Endothelial cell of umbilical vein (primary cell): Measurements from ENCODE around the gene IL10. TPM values are rescaled to one million over a fixed set of nuclear protein-coding genes. Genes with fewer than 3 reads are reported as not detected.
"Not testable (repeated sequence)": the region's sequence is repeated elsewhere in the genome, so short reads cannot be mapped to it uniquely, and the experiment has no call there.

Experiments used
- BruUV-seq: library from RNA; stranded (reverse); fragments of 400-500 nt; replicated peaks from 2 replicates; lab custom pipeline; 2021; lab: Mats Ljungman, UMichigan
- CTCF ChIA-PET: fragments of 300-600, 350-600 bp; sonication (Branson Sonifier 250); formaldehyde crosslinking; loops from one replicate; lab custom pipeline; 2021; ENCODE audit warnings: antibody characterized with exemption, inconsistent platforms; lab: Charles Lee
- POLR2A ChIA-PET: fragments of 300-600, 350-600 bp; sonication (Branson Sonifier 250); formaldehyde crosslinking; loops from one replicate; lab custom pipeline; 2021; ENCODE audit warnings: antibody characterized with exemption, inconsistent platforms; lab: Charles Lee
- DNase-seq: peaks from one replicate; pipeline ENCODE4 v3.0.0-alpha.2; 2011; ENCODE audit warnings: low read depth, low spot score
- FAIRE-seq: peaks from 2 replicates; lab custom pipeline; 2011; peaks lifted over from hg19 to GRCh38; lab: Jason Lieb, UNC
- H2AFZ ChIP-seq: 2 replicates; pipeline ENCODE4 v1.6.0; 2012; ENCODE audit warnings: low read depth, low read length, control low read depth, inconsistent platforms
- H3K27ac ChIP-seq: 2 replicates; pipeline ENCODE4 v1.5.1; 2011; ENCODE audit warnings: low read depth, mild to moderate bottlenecking, control low read depth, low read length, moderate library complexity; ENCODE audit not compliant: insufficient read depth
- H3K27me3 ChIP-seq, 2 experiments: 2 replicates each; pipeline versions ENCODE4 v1.6.0 to v1.6.1; 2011; ENCODE audit warnings: low read length in 2 of 2, mixed read lengths in 1 of 2; ENCODE audit not compliant: control insufficient read depth in 2 of 2, insufficient read depth in 2 of 2
- H3K36me3 ChIP-seq, 2 experiments: 2 replicates in 1 of 2; 3 replicates in 1 of 2; pipeline ENCODE4 v1.5.1; 2011; ENCODE audit warnings: low read length in 2 of 2, mild to moderate bottlenecking in 1 of 2, moderate library complexity in 1 of 2; ENCODE audit not compliant: control insufficient read depth in 2 of 2, insufficient read depth in 2 of 2; ENCODE audit errors: extremely low read depth in 1 of 2
- H3K4me1 ChIP-seq: 3 replicates; pipeline ENCODE4 v1.5.1; 2011; ENCODE audit warnings: mild to moderate bottlenecking, low read length; ENCODE audit not compliant: control insufficient read depth, insufficient read depth; ENCODE audit errors: extremely low read depth
- H3K4me2 ChIP-seq: 2 replicates; pipeline ENCODE4 v1.6.1; 2011; ENCODE audit warnings: low read length, control low read depth, mixed read lengths; ENCODE audit not compliant: insufficient read depth
- H3K4me3 ChIP-seq, 3 experiments: fragments of 200-600 bp in 1 of 3; sonication (generic), shearing (Covaris generic) in 1 of 3; replicated peaks in 1 of 3; 2 replicates each; pipeline ENCODE4 v1.5.1; 2011 to 2016; ENCODE audit warnings: control low read depth in 3 of 3, low read length in 3 of 3, mild to moderate bottlenecking in 2 of 3, inconsistent platforms in 1 of 3, low read depth in 1 of 3, moderate library complexity in 1 of 3; ENCODE audit not compliant: insufficient read depth in 1 of 3
- H3K79me2 ChIP-seq: 2 replicates; pipeline ENCODE4 v1.6.0; 2012; ENCODE audit warnings: low read length, inconsistent platforms; ENCODE audit not compliant: control insufficient read depth, insufficient read depth
- H3K9ac ChIP-seq: replicated peaks from 2 replicates; pipeline ENCODE3; 2011; ENCODE audit warnings: low read length, control low read depth; ENCODE audit not compliant: insufficient read depth; ENCODE audit errors: extremely low read depth
- H3K9me1 ChIP-seq: replicated peaks from 3 replicates; pipeline ENCODE4 v1.6.0; 2011; ENCODE audit warnings: mild to moderate bottlenecking, low read length; ENCODE audit not compliant: control insufficient read depth, insufficient read depth; ENCODE audit errors: extremely low read depth
- H3K9me3 ChIP-seq: replicated peaks from 2 replicates; pipeline ENCODE4 v1.5.1; 2012; ENCODE audit warnings: low read length, inconsistent platforms; ENCODE audit not compliant: control insufficient read depth, insufficient read depth
- H4K20me1 ChIP-seq: replicated peaks from 2 replicates; pipeline ENCODE3; 2011; ENCODE audit warnings: mild to moderate bottlenecking, low read length; ENCODE audit not compliant: control insufficient read depth, insufficient read depth; ENCODE audit errors: extremely low read depth
- CTCF ChIP-seq, 2 donors: IDR thresholded peaks; 1 replicate in 1 of 2; 2 replicates in 1 of 2; pipeline ENCODE4 v1.5.1; 2011; ENCODE audit warnings: low read length in 2 of 2, mild to moderate bottlenecking in 2 of 2, moderate library complexity in 2 of 2, control low read depth in 1 of 2, inconsistent platforms in 1 of 2, low read depth in 1 of 2; ENCODE audit not compliant: insufficient read depth in 1 of 2; ENCODE audit errors: extremely low read depth in 1 of 2
- EZH2 ChIP-seq: IDR thresholded peaks from 2 replicates; pipeline ENCODE4 v1.6.1; 2012; ENCODE audit warnings: borderline replicate concordance, low read depth, mild to moderate bottlenecking, moderate library complexity, low read length, inconsistent platforms; ENCODE audit not compliant: severe bottlenecking
- FOS ChIP-seq: IDR thresholded peaks from 2 replicates; pipeline ENCODE4 v1.6.1; 2011; ENCODE audit warnings: mild to moderate bottlenecking, low read length, moderate library complexity, borderline replicate concordance; ENCODE audit not compliant: insufficient read depth
- GATA2 ChIP-seq: IDR thresholded peaks from 2 replicates; pipeline ENCODE4 v1.7.0; 2011; ENCODE audit warnings: low read depth, mild to moderate bottlenecking, moderate library complexity, mixed read lengths, low read length; ENCODE audit not compliant: insufficient read length, insufficient read depth
- JUN ChIP-seq: IDR thresholded peaks from 2 replicates; pipeline ENCODE4 v1.6.1; 2011; ENCODE audit warnings: borderline replicate concordance, low read depth; ENCODE audit not compliant: insufficient read length, insufficient read depth
- MYC ChIP-seq: IDR thresholded peaks from one replicate; pipeline ENCODE4 v1.6.1; 2011; ENCODE audit warnings: mild to moderate bottlenecking, low read depth, low read length
- POLR2A ChIP-seq: IDR thresholded peaks from 2 replicates; pipeline ENCODE4 v1.6.1; 2012; ENCODE audit warnings: low read depth, mild to moderate bottlenecking, control low read depth, low read length
- POLR2AphosphoS5 ChIP-seq: IDR thresholded peaks from 2 replicates; pipeline ENCODE4 v1.6.1; 2012; ENCODE audit warnings: low read depth, mild to moderate bottlenecking, control low read depth, low read length, moderate library complexity; ENCODE audit not compliant: insufficient read depth
- dilution Hi-C: fragments of 300-500 bp; cut with MboI; formaldehyde crosslinking; loops from one replicate; pipeline ENCODE4 v1.15.0; 2019; ENCODE audit warnings: low sequenced_read_pairs; ENCODE audit not compliant: extremely low pct_ligation_motif_present
- intact Hi-C: fragments of 100-400 bp; cut with micrococcal nuclease; formaldehyde crosslinking; loops from one replicate; pipeline ENCODE4 v1.10.0; 2022
- polyA plus RNA-seq, 4 experiments: library from polyadenylated mRNA; depleted of rRNA in 3 of 4; stranded (reverse) in 3 of 4; unstranded in 1 of 4; fragments of >200 nt; gene quantifications; 2 replicates each; pipeline versions ENCODE4 v1.2.1 to v1.2.3, GENCODE V29; 2011 to 2012; ENCODE audit warnings: missing spikeins in 1 of 4
- total RNA-seq: library from RNA; stranded (reverse); gene quantifications from 2 replicates; pipeline ENCODE4 v1.2.3, GENCODE V29; 2021
- TF ChIP-seq, protein P1 (sequence below): IDR thresholded peaks from 2 replicates; pipeline ENCODE4 v1.6.1; 2011; ENCODE audit not compliant: insufficient read depth, insufficient read length

The IL10 gene
- total and polyA plus RNA-seq, 2 donors (not counting 3 experiments of a cell fraction or from before 2014, with no cell fraction given): not detected

- H3K27me3 ChIP-seq: not testable (repeated sequence)
Observed at GRCh38 chr1:206762741-206763364, 9.4 kb downstream of the IL10 start.

GRCh38 chr1:206761159-206761768 is 11.0 kb downstream of the IL10 start:
- BruUV-seq: no TSS peak
- FAIRE-seq (no peak), DNase-seq (no peak)
- Histone ChIP-seq H3K79me2 (no peaks in the 10 kb centered on the region), H3K4me1 (no peaks in the 10 kb centered on the region), H3K9me1 (no peaks in the 10 kb centered on the region), H2AFZ (no peak overlapping the region), H3K9ac (no peak overlapping the region), H3K27me3 (peaks cover 4 to 7% of the 10 kb centered on the region in 2 experiments), H4K20me1 (no peaks in the 10 kb centered on the region), H3K4me3 (no peak overlapping the region), H3K27ac (no peak overlapping the region), H3K4me2 (no peak overlapping the region), H3K36me3 (no peaks in the 10 kb centered on the region), H3K9me3 (no peaks in the 10 kb centered on the region)
- intact Hi-C loops (no loop called here), dilution Hi-C loops (no loop called here)
- POLR2A ChIA-PET: no interaction called here
- CTCF ChIA-PET: interaction anchor here (0.6 kb wide), 1 partner anchor 16 kb away, joined by 3 read pairs; no protein-coding TSS in a partner anchor
- TF ChIP-seq EZH2 (no peak), POLR2AphosphoS5 (no peak), CTCF (IDR thresholded peaks at IDR 0.05; ENCODE audit: extremely low read depth in 1 of 2, insufficient read depth in 1 of 2, low read depth in 1 of 2, low read length in 2 of 2) (no peak), POLR2A (no peak), FOS (no peak), GATA2 (no peak), JUN (no peak), MYC (no peak)
- TF ChIP-seq, protein P1, sequence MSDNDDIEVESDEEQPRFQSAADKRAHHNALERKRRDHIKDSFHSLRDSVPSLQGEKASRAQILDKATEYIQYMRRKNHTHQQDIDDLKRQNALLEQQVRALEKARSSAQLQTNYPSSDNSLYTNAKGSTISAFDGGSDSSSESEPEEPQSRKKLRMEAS: no peak

More at GRCh38 chr1:206762741-206763364, 9.4 kb downstream of the IL10 start:
- H3K4me3 ChIP-seq, intact Hi-C loops, POLR2A ChIA-PET, H3K9me1 ChIP-seq, H3K4me1 ChIP-seq, H2AFZ ChIP-seq, dilution Hi-C loops, BruUV-seq, FAIRE-seq, H3K36me3 ChIP-seq, H3K9me3 ChIP-seq, H3K9ac ChIP-seq, H3K79me2 ChIP-seq, H3K27ac ChIP-seq, DNase-seq, H3K4me2 ChIP-seq, H4K20me1 ChIP-seq: not testable (repeated sequence)
- CTCF ChIA-PET: interaction anchor here (0.6 kb wide), 1 partner anchor 68 kb away, joined by 3 read pairs; no protein-coding TSS in a partner anchor
